ENCODE results near the gene BRF1.

- TF ChIP-seq, protein P1, sequence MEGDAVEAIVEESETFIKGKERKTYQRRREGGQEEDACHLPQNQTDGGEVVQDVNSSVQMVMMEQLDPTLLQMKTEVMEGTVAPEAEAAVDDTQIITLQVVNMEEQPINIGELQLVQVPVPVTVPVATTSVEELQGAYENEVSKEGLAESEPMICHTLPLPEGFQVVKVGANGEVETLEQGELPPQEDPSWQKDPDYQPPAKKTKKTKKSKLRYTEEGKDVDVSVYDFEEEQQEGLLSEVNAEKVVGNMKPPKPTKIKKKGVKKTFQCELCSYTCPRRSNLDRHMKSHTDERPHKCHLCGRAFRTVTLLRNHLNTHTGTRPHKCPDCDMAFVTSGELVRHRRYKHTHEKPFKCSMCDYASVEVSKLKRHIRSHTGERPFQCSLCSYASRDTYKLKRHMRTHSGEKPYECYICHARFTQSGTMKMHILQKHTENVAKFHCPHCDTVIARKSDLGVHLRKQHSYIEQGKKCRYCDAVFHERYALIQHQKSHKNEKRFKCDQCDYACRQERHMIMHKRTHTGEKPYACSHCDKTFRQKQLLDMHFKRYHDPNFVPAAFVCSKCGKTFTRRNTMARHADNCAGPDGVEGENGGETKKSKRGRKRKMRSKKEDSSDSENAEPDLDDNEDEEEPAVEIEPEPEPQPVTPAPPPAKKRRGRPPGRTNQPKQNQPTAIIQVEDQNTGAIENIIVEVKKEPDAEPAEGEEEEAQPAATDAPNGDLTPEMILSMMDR (conservative IDR thresholded peaks at IDR 0.05; ENCODE audit: low read length) = no peak
- no peak for TF ChIP-seq EZH2phosphoT487 (IDR thresholded peaks at IDR 0.05; ENCODE audit: borderline replicate concordance, low read depth, low read length)
These were observed 35.1 kb upstream of the BRF1 start for GRCh38 chr14:105335735-105336476.

Data from OCI-LY7 (cell line).